CD4-positive, alpha-beta T cell treated with Interleukin-4 for 4 hours (primary cell): Measurements from ENCODE around the gene FAM118A.
"Not testable (repeated sequence)": the region's sequence is repeated elsewhere in the genome, so short reads cannot be mapped to it uniquely, and the experiment has no call there.

ENCODE experiments used
- DNase-seq: peaks from one replicate; pipeline ENCODE4 v3.0.0-alpha.2; 2020

The FAM118A gene

GRCh38 chr22:45284705-45285262 lies 24.9 kb upstream of the FAM118A start, which contains the start of gene UPK3A:
Gene UPK3A, plus strand, starts transcription at chr22:45284949. Its CDS starts 65 bp downstream, at chr22:45285014.
- peak; percentile 32 for DNase-seq

GRCh38 chr22:45285263-45286058 lies 24.3 kb upstream of the FAM118A start:
- no peak for DNase-seq

- DNase-seq, result no peak
Observed at GRCh38 chr22:45286854-45287551, 22.7 kb upstream of the FAM118A start.

GRCh38 chr22:45290410-45290936 lies 19.3 kb upstream of the FAM118A start:
- DNase-seq, result no peak

- peak; percentile 30 for DNase-seq
Observed at GRCh38 chr22:45291061-45291930, 18.4 kb upstream of the FAM118A start.

GRCh38 chr22:45291931-45292290 lies 17.8 kb upstream of the FAM118A start:
- DNase-seq, result no peak

GRCh38 chr22:45292731-45293442 lies 16.8 kb upstream of the FAM118A start:
- DNase-seq, result no peak

- no peak for DNase-seq
Observed at GRCh38 chr22:45294030-45294429, 15.7 kb upstream of the FAM118A start.

GRCh38 chr22:45295004-45295403 lies 14.7 kb upstream of the FAM118A start:
- DNase-seq, result not testable (repeated sequence)

- DNase-seq, result no peak
Observed at GRCh38 chr22:45295492-45295891, 14.2 kb upstream of the FAM118A start.

- peak; percentile 55 for DNase-seq
Observed at GRCh38 chr22:45296628-45297297, 13.0 kb upstream of the FAM118A start.

- DNase-seq, result no peak
Observed at GRCh38 chr22:45298934-45299505, 10.7 kb upstream of the FAM118A start.

GRCh38 chr22:45302751-45303150 lies 7.0 kb upstream of the FAM118A start:
- no peak for DNase-seq

- no peak for DNase-seq
Observed at GRCh38 chr22:45303181-45303580, 6.6 kb upstream of the FAM118A start.

GRCh38 chr22:45304971-45305370 lies 4.8 kb upstream of the FAM118A start:
- no peak for DNase-seq

- DNase-seq, result no peak
Observed at GRCh38 chr22:45305456-45306075, 4.2 kb upstream of the FAM118A start.

GRCh38 chr22:45306139-45306538 lies 3.6 kb upstream of the FAM118A start:
- DNase-seq, result no peak

- DNase-seq, result no peak
Observed at GRCh38 chr22:45308391-45308956, 1.3 kb upstream of the FAM118A start.

- no peak for DNase-seq
Observed at GRCh38 chr22:45308957-45309421, 745 bp upstream of the FAM118A start.
